ENCODE results near the gene AMZ2.
"Not testable (repeated sequence)": the region's sequence is repeated elsewhere in the genome, so short reads cannot be mapped to it uniquely, and the experiment has no call there.

Gene AMZ2

GRCh38 chr17:68253426-68253825 is 5.6 kb downstream of the AMZ2 start:
- DNase-seq: peak in 1 of 5 donors; percentile 67

GRCh38 chr17:68255151-68255550 is 7.3 kb downstream of the AMZ2 start:
- no peak for DNase-seq

- DNase-seq: peak in 1 of 5 donors; percentile 68
These were observed 8.1 kb downstream of the AMZ2 start for GRCh38 chr17:68255731-68256538.

- not testable (repeated sequence) for DNase-seq
These were observed 8.9 kb downstream of the AMZ2 start for GRCh38 chr17:68256701-68257100.

- DNase-seq: peak in 1 of 5 donors; percentile 81
These were observed 10.1 kb downstream of the AMZ2 start for GRCh38 chr17:68257934-68258333.

GRCh38 chr17:68258890-68259647 is 11.2 kb downstream of the AMZ2 start:
- peak; percentile 52 to 90 (median 72) for DNase-seq

GRCh38 chr17:68259648-68259951 is 11.8 kb downstream of the AMZ2 start:
- not testable (repeated sequence) for DNase-seq

- no peak for DNase-seq
These were observed 12.4 kb downstream of the AMZ2 start for GRCh38 chr17:68260051-68260762.

- DNase-seq: not testable (repeated sequence)
These were observed 14.6 kb downstream of the AMZ2 start for GRCh38 chr17:68262467-68262866.

GRCh38 chr17:68263101-68263681 is 15.3 kb downstream of the AMZ2 start:
- DNase-seq: peak in 1 of 5 donors; percentile 57

GRCh38 chr17:68265833-68266232 is 18.0 kb downstream of the AMZ2 start:
- DNase-seq: peak in 1 of 5 donors; percentile 60

GRCh38 chr17:68273722-68274121 is 25.9 kb downstream of the AMZ2 start:
- DNase-seq: no peak

GRCh38 chr17:68276339-68276738 is 28.5 kb downstream of the AMZ2 start:
- DNase-seq: not testable (repeated sequence)

- DNase-seq: no peak
These were observed 30.0 kb downstream of the AMZ2 start for GRCh38 chr17:68277807-68278206.

GRCh38 chr17:68281965-68282364 is 34.1 kb downstream of the AMZ2 start:
- not testable (repeated sequence) for DNase-seq

- no peak for DNase-seq
These were observed 40.5 kb downstream of the AMZ2 start for GRCh38 chr17:68288375-68288774.

GRCh38 chr17:68288804-68289203 is 41.0 kb downstream of the AMZ2 start:
- peak in 1 of 5 donors; percentile 28 for DNase-seq

GRCh38 chr17:68289473-68289872 is 41.6 kb downstream of the AMZ2 start:
- DNase-seq: no peak

- no peak for DNase-seq
These were observed 42.1 kb downstream of the AMZ2 start for GRCh38 chr17:68289936-68290267.

- peak; percentile 47 to 72 (median 55) for DNase-seq
These were observed 42.6 kb downstream of the AMZ2 start for GRCh38 chr17:68290268-68290954.

- peak; percentile 70 to 89 (median 77) for DNase-seq
These were observed 43.4 kb downstream of the AMZ2 start, which contains the start of the genes ARSG and SLC16A6 for GRCh38 chr17:68290955-68291835. Gene ARSG, plus strand, starts transcription at chr17:68291495. Its CDS starts 15,999 bp downstream, at chr17:68307494. Gene SLC16A6, minus strand, starts transcription at chr17:68291127. Its CDS starts 12,807 bp downstream, at chr17:68278320.

Data from T-helper 1 cell (primary cell).